ENCODE measurements around the gene CORO1C. TPM values are rescaled to one million over a fixed set of nuclear protein-coding genes. Genes with fewer than 3 reads are reported as not detected.
A peak's percentile ranks its signal among the peaks of the same experiment; 100 is the strongest.

CORO1C gene
- total and polyA plus RNA-seq, 4 donors = 23.2 to 58.6 (median 41.9) TPM

GRCh38 chr12:108691175-108691997 lies 39.9 kb downstream of the CORO1C start (continued):
- TF ChIP-seq, protein P1, sequence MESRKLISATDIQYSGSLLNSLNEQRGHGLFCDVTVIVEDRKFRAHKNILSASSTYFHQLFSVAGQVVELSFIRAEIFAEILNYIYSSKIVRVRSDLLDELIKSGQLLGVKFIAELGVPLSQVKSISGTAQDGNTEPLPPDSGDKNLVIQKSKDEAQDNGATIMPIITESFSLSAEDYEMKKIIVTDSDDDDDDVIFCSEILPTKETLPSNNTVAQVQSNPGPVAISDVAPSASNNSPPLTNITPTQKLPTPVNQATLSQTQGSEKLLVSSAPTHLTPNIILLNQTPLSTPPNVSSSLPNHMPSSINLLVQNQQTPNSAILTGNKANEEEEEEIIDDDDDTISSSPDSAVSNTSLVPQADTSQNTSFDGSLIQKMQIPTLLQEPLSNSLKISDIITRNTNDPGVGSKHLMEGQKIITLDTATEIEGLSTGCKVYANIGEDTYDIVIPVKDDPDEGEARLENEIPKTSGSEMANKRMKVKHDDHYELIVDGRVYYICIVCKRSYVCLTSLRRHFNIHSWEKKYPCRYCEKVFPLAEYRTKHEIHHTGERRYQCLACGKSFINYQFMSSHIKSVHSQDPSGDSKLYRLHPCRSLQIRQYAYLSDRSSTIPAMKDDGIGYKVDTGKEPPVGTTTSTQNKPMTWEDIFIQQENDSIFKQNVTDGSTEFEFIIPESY (IDR thresholded peaks at IDR 0.05) = peak; percentile 57
- TF ChIP-seq RXRA (IDR thresholded peaks at IDR 0.05) = peak; percentile 55 to 57
- TF ChIP-seq EGR1 (IDR thresholded peaks at IDR 0.05; ENCODE audit: low read depth in 2 of 2) = no peak
- no peak for TF ChIP-seq GABPA (IDR thresholded peaks at IDR 0.05 in 1 of 2, conservative IDR thresholded peaks at IDR 0.05 in 1 of 2)
- TF ChIP-seq JUND (IDR thresholded peaks at IDR 0.05) = peak; percentile 89
- peak; percentile 64 for TF ChIP-seq ATF3 (IDR thresholded peaks at IDR 0.05)

- peaks cover 0 to 20% (median 13%) of the 10 kb centered on the region in 4 donors for H3K4me1 ChIP-seq (ENCODE audit: control insufficient read depth in 4 of 4, insufficient read depth in 4 of 4, low read length in 3 of 4)
- no peaks in the 10 kb centered on the region for H3K27me3 ChIP-seq (ENCODE audit: control insufficient read depth in 4 of 4, insufficient read depth in 4 of 4, low read length in 3 of 4)
- H3K36me3 ChIP-seq (ENCODE audit: control insufficient read depth in 4 of 4, insufficient read depth in 3 of 4, low read depth in 1 of 4, low read length in 3 of 4) = peaks cover 2 to 6% (median 4%) of the 10 kb centered on the region in 4 donors
- TF ChIP-seq YY1 (IDR thresholded peaks at IDR 0.05) = no peak
- no peak for TF ChIP-seq RXRA (IDR thresholded peaks at IDR 0.05)
- TF ChIP-seq JUND (IDR thresholded peaks at IDR 0.05) = no peak
- TF ChIP-seq REST (IDR thresholded peaks at IDR 0.05) = no peak
- TF ChIP-seq HNF4G (IDR thresholded peaks at IDR 0.05) = no peak
- TF ChIP-seq, protein P1 (IDR thresholded peaks at IDR 0.05) = no peak
- TF ChIP-seq FOXA1 (IDR thresholded peaks at IDR 0.05) = no peak
- TF ChIP-seq EGR1 (IDR thresholded peaks at IDR 0.05; ENCODE audit: low read depth in 2 of 2) = no peak
- no peak for TF ChIP-seq ATF3 (IDR thresholded peaks at IDR 0.05)
- TF ChIP-seq SP1 (IDR thresholded peaks at IDR 0.05) = no peak
- TF ChIP-seq TAF1 (conservative IDR thresholded peaks at IDR 0.05) = no peak
- TF ChIP-seq HNF4A (conservative IDR thresholded peaks at IDR 0.05) = no peak
- TF ChIP-seq, protein P2, sequence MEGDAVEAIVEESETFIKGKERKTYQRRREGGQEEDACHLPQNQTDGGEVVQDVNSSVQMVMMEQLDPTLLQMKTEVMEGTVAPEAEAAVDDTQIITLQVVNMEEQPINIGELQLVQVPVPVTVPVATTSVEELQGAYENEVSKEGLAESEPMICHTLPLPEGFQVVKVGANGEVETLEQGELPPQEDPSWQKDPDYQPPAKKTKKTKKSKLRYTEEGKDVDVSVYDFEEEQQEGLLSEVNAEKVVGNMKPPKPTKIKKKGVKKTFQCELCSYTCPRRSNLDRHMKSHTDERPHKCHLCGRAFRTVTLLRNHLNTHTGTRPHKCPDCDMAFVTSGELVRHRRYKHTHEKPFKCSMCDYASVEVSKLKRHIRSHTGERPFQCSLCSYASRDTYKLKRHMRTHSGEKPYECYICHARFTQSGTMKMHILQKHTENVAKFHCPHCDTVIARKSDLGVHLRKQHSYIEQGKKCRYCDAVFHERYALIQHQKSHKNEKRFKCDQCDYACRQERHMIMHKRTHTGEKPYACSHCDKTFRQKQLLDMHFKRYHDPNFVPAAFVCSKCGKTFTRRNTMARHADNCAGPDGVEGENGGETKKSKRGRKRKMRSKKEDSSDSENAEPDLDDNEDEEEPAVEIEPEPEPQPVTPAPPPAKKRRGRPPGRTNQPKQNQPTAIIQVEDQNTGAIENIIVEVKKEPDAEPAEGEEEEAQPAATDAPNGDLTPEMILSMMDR (IDR thresholded peaks at IDR 0.05; ENCODE audit: low read depth, low read length, missing input control) = no peak
- TF ChIP-seq RAD21 (IDR thresholded peaks at IDR 0.05) = no peak
- no peak for TF ChIP-seq NR2F2 (IDR thresholded peaks at IDR 0.05)
- TF ChIP-seq FOXA2 (IDR thresholded peaks at IDR 0.05) = no peak
- no peak for TF ChIP-seq GABPA (IDR thresholded peaks at IDR 0.05 in 1 of 2, conservative IDR thresholded peaks at IDR 0.05 in 1 of 2)
- no peak overlapping the region for H3K4me3 ChIP-seq (ENCODE audit: low read depth in 1 of 3, low read length in 3 of 3)
- WGBS = 72% methylated on average over 4 of the region's 4 CpGs
- peak overlapping the region in 1 of 2 donors; percentile 40 for H3K9ac ChIP-seq (ENCODE audit: low read depth in 1 of 2, low read length in 2 of 2)
- DNase-seq (ENCODE audit: low spot score) = no peak
- H3K9me3 ChIP-seq (ENCODE audit: control insufficient read depth in 4 of 4, low read length in 3 of 4) = no peaks in the 10 kb centered on the region
- H3K27ac ChIP-seq (ENCODE audit: low read depth in 1 of 2, low read length in 2 of 2) = peak overlapping the region; percentile 71 to 78
These were observed 40.7 kb downstream of the CORO1C start for GRCh38 chr12:108690542-108691174.

Data from liver (tissue), 9 donors.